A673 (cell line): Measurements from ENCODE around the gene NOL12.
"Not testable (repeated sequence)": the region's sequence is repeated elsewhere in the genome, so short reads cannot be mapped to it uniquely, and the experiment has no call there.

Source experiments
- CTCF ChIP-seq: fragments of 300-800, 200-600 bp; sonication (generic); conservative IDR thresholded peaks from 2 replicates; pipeline ENCODE4 v1.5.1; 2017; ENCODE audit warnings: low read depth, mild to moderate bottlenecking, antibody characterized with exemption, low read length, moderate library complexity, mixed read lengths
- EZH2 ChIP-seq: fragments of 200-600 bp; sonication (generic); IDR thresholded peaks from 2 replicates; pipeline ENCODE4 v1.6.1; 2017; ENCODE audit warnings: borderline replicate concordance, low read depth, mild to moderate bottlenecking, mixed read lengths, antibody characterized with exemption, low read length; ENCODE audit not compliant: poor library complexity, severe bottlenecking

GRCh38 chr22:37694131-37694530 lies 8.0 kb downstream of the NOL12 start:
- TF ChIP-seq CTCF, EZH2: not testable (repeated sequence)
